Panc1 (cell line): Measurements from ENCODE around the gene WDR59.

Experiments used
- CTCF ChIP-seq: fragments of 450-650 bp; IDR thresholded peaks from 2 replicates; pipeline ENCODE4 v1.5.1; 2017; ENCODE audit warnings: mild to moderate bottlenecking
- POLR2AphosphoS5 ChIP-seq: IDR thresholded peaks from 2 replicates; pipeline ENCODE4 v1.6.1; 2012; ENCODE audit warnings: mild to moderate bottlenecking, low read depth, low read length, moderate library complexity
- REST ChIP-seq, 2 experiments: IDR thresholded peaks; 2 replicates each; pipeline ENCODE4 v1.6.1; 2011 to 2012; ENCODE audit warnings: low read depth in 2 of 2, control low read depth in 1 of 2, low read length in 1 of 2, mild to moderate bottlenecking in 1 of 2, moderate library complexity in 1 of 2; ENCODE audit not compliant: insufficient read depth in 1 of 2
- TCF7L2 ChIP-seq: IDR thresholded peaks from 2 replicates; pipeline ENCODE4 v1.6.1; 2011; ENCODE audit warnings: mild to moderate bottlenecking, low read depth, low read length, inconsistent platforms

GRCh38 chr16:74942566-74942965 is 42.4 kb downstream of the WDR59 start:
- TF ChIP-seq CTCF (no peak), POLR2AphosphoS5 (no peak), REST (IDR thresholded peaks at IDR 0.05; ENCODE audit: insufficient read depth in 1 of 2, low read depth in 2 of 2, low read length in 1 of 2) (no peak), TCF7L2 (no peak)
